Measurements from ENCODE around the gene PAGR1.

The PAGR1 gene

GRCh38 chr16:29814592-29814991, 1.4 kb upstream of the PAGR1 start:
- Histone ChIP-seq H3K4me3 (ENCODE audit: insufficient read depth, low read depth, low read length) (peak overlapping the region; percentile 90), H3K9me3 (ENCODE audit: control insufficient read depth, low read length) (no peaks in the 10 kb centered on the region), H3K4me1 (ENCODE audit: control insufficient read depth, insufficient read depth, low read length) (peaks cover 37% of the 10 kb centered on the region), H3K27ac (ENCODE audit: insufficient read depth, low read depth, low read length, poor library complexity, severe bottlenecking) (peak overlapping the region; percentile 44), H3K36me3 (ENCODE audit: control insufficient read depth, insufficient read depth, low read length) (peaks cover 15% of the 10 kb centered on the region), H3K27me3 (ENCODE audit: control insufficient read depth, insufficient read depth, low read length, poor library complexity, severe bottlenecking) (no peaks in the 10 kb centered on the region)
- WGBS, 2 experiments, result 32 to 47% methylated on average over 5 of the region's 5 CpGs

GRCh38 chr16:29815032-29815721, 775 bp upstream of the PAGR1 start:
- H3K4me1 ChIP-seq (ENCODE audit: control insufficient read depth, insufficient read depth, low read length), result peaks cover 32% of the 10 kb centered on the region
- H3K9me3 ChIP-seq (ENCODE audit: control insufficient read depth, low read length), result no peaks in the 10 kb centered on the region
- 3 to 4% methylated on average over 33 to 34 of the region's 39 CpGs for WGBS, 2 experiments
- H3K4me3 ChIP-seq (ENCODE audit: insufficient read depth, low read depth, low read length), result peak overlapping the region; percentile 90
- peaks cover 20% of the 10 kb centered on the region for H3K36me3 ChIP-seq (ENCODE audit: control insufficient read depth, insufficient read depth, low read length)
- peak overlapping the region; percentile 82 for H3K27ac ChIP-seq (ENCODE audit: insufficient read depth, low read depth, low read length, poor library complexity, severe bottlenecking)
- H3K27me3 ChIP-seq (ENCODE audit: control insufficient read depth, insufficient read depth, low read length, poor library complexity, severe bottlenecking), result no peaks in the 10 kb centered on the region

GRCh38 chr16:29816694-29817441, 916 bp downstream of the PAGR1 start:
- H3K4me3 ChIP-seq (ENCODE audit: insufficient read depth, low read depth, low read length), result peak overlapping the region; percentile 90

GRCh38 chr16:29818082-29818481, 2.1 kb downstream of the PAGR1 start:
- peaks cover 20% of the 10 kb centered on the region for H3K36me3 ChIP-seq (ENCODE audit: control insufficient read depth, insufficient read depth, low read length)
- no peak overlapping the region for H3K27ac ChIP-seq (ENCODE audit: insufficient read depth, low read depth, low read length, poor library complexity, severe bottlenecking)
- H3K27me3 ChIP-seq (ENCODE audit: control insufficient read depth, insufficient read depth, low read length, poor library complexity, severe bottlenecking), result no peaks in the 10 kb centered on the region
- 94 to 95% methylated on average over 4 of the region's 4 CpGs for WGBS, 2 experiments
- H3K4me1 ChIP-seq (ENCODE audit: control insufficient read depth, insufficient read depth, low read length), result peaks cover 20% of the 10 kb centered on the region
- H3K4me3 ChIP-seq (ENCODE audit: insufficient read depth, low read depth, low read length), result no peak overlapping the region
- H3K9me3 ChIP-seq (ENCODE audit: control insufficient read depth, low read length), result no peaks in the 10 kb centered on the region

More at GRCh38 chr16:29816694-29817441, 916 bp downstream of the PAGR1 start:
- H3K27ac ChIP-seq (ENCODE audit: insufficient read depth, low read depth, low read length, poor library complexity, severe bottlenecking), result peak overlapping the region; percentile 44
- WGBS, 2 experiments, result 2 to 5% methylated on average over 37 of the region's 37 CpGs
- H3K4me1 ChIP-seq (ENCODE audit: control insufficient read depth, insufficient read depth, low read length), result peaks cover 23% of the 10 kb centered on the region
- H3K36me3 ChIP-seq (ENCODE audit: control insufficient read depth, insufficient read depth, low read length), result peaks cover 20% of the 10 kb centered on the region
- no peaks in the 10 kb centered on the region for H3K9me3 ChIP-seq (ENCODE audit: control insufficient read depth, low read length)
- H3K27me3 ChIP-seq (ENCODE audit: control insufficient read depth, insufficient read depth, low read length, poor library complexity, severe bottlenecking), result no peaks in the 10 kb centered on the region

- no peak overlapping the region for H3K4me3 ChIP-seq (ENCODE audit: insufficient read depth, low read depth, low read length)
- H3K36me3 ChIP-seq (ENCODE audit: control insufficient read depth, insufficient read depth, low read length), result peaks cover 20% of the 10 kb centered on the region
- no peaks in the 10 kb centered on the region for H3K27me3 ChIP-seq (ENCODE audit: control insufficient read depth, insufficient read depth, low read length, poor library complexity, severe bottlenecking)
- whole genome bisulfite sequencing, 2 experiments, result 90 to 91% methylated on average over 15 of the region's 15 CpGs
- no peak overlapping the region for H3K27ac ChIP-seq (ENCODE audit: insufficient read depth, low read depth, low read length, poor library complexity, severe bottlenecking)
- H3K9me3 ChIP-seq (ENCODE audit: control insufficient read depth, low read length), result no peaks in the 10 kb centered on the region
- H3K4me1 ChIP-seq (ENCODE audit: control insufficient read depth, insufficient read depth, low read length), result peaks cover 9% of the 10 kb centered on the region
These were observed 3.6 kb downstream of the PAGR1 start for GRCh38 chr16:29819506-29819905.

GRCh38 chr16:29820271-29820701, 4.3 kb downstream of the PAGR1 start, which contains the start of gene MVP:
Gene MVP (plus strand): TSS chr16:29820462. CDS start chr16:29830550, 10,088 bp downstream.
- H3K27me3 ChIP-seq (ENCODE audit: control insufficient read depth, insufficient read depth, low read length, poor library complexity, severe bottlenecking), result no peaks in the 10 kb centered on the region
- peaks cover 20% of the 10 kb centered on the region for H3K36me3 ChIP-seq (ENCODE audit: control insufficient read depth, insufficient read depth, low read length)
- WGBS, 2 experiments, result 72 to 73% methylated on average over 4 of the region's 4 CpGs
- H3K4me3 ChIP-seq (ENCODE audit: insufficient read depth, low read depth, low read length), result no peak within 1 kb of the TSS
- no peak within 1 kb of the TSS for H3K27ac ChIP-seq (ENCODE audit: insufficient read depth, low read depth, low read length, poor library complexity, severe bottlenecking)
- H3K4me1 ChIP-seq (ENCODE audit: control insufficient read depth, insufficient read depth, low read length), result peaks cover 13% of the 10 kb centered on the region
- H3K9me3 ChIP-seq (ENCODE audit: control insufficient read depth, low read length), result no peaks in the 10 kb centered on the region

- Histone ChIP-seq H3K4me3 (ENCODE audit: insufficient read depth, low read depth, low read length) (no peak overlapping the region), H3K36me3 (ENCODE audit: control insufficient read depth, insufficient read depth, low read length) (peaks cover 20% of the 10 kb centered on the region), H3K4me1 (ENCODE audit: control insufficient read depth, insufficient read depth, low read length) (peaks cover 17% of the 10 kb centered on the region), H3K27ac (ENCODE audit: insufficient read depth, low read depth, low read length, poor library complexity, severe bottlenecking) (no peak overlapping the region), H3K27me3 (ENCODE audit: control insufficient read depth, insufficient read depth, low read length, poor library complexity, severe bottlenecking) (no peaks in the 10 kb centered on the region), H3K9me3 (ENCODE audit: control insufficient read depth, low read length) (no peaks in the 10 kb centered on the region)
- WGBS, 2 experiments, result 93 to 94% methylated on average over 11 of the region's 11 CpGs
These were observed 5.0 kb downstream of the PAGR1 start for GRCh38 chr16:29820730-29821642.

- Histone ChIP-seq H3K4me3 (ENCODE audit: insufficient read depth, low read depth, low read length) (no peak overlapping the region), H3K4me1 (ENCODE audit: control insufficient read depth, insufficient read depth, low read length) (peaks cover 17% of the 10 kb centered on the region)
- 92 to 93% methylated on average over 7 of the region's 7 CpGs for WGBS, 2 experiments
These were observed 5.7 kb downstream of the PAGR1 start for GRCh38 chr16:29821643-29822115.

GRCh38 chr16:29824589-29825144, 8.7 kb downstream of the PAGR1 start:
- peaks cover 8% of the 10 kb centered on the region for H3K4me1 ChIP-seq (ENCODE audit: control insufficient read depth, insufficient read depth, low read length)
- no peak overlapping the region for H3K27ac ChIP-seq (ENCODE audit: insufficient read depth, low read depth, low read length, poor library complexity, severe bottlenecking)
- H3K9me3 ChIP-seq (ENCODE audit: control insufficient read depth, low read length), result no peaks in the 10 kb centered on the region
- WGBS, 2 experiments, result 94 to 95% methylated on average over 7 of the region's 7 CpGs
- H3K27me3 ChIP-seq (ENCODE audit: control insufficient read depth, insufficient read depth, low read length, poor library complexity, severe bottlenecking), result no peaks in the 10 kb centered on the region
- peaks cover 5% of the 10 kb centered on the region for H3K36me3 ChIP-seq (ENCODE audit: control insufficient read depth, insufficient read depth, low read length)
- H3K4me3 ChIP-seq (ENCODE audit: insufficient read depth, low read depth, low read length), result no peak overlapping the region

More at GRCh38 chr16:29821643-29822115, 5.7 kb downstream of the PAGR1 start:
- H3K36me3 ChIP-seq (ENCODE audit: control insufficient read depth, insufficient read depth, low read length), result peaks cover 20% of the 10 kb centered on the region
- H3K27ac ChIP-seq (ENCODE audit: insufficient read depth, low read depth, low read length, poor library complexity, severe bottlenecking), result peak overlapping the region; percentile 6
- H3K9me3 ChIP-seq (ENCODE audit: control insufficient read depth, low read length), result no peaks in the 10 kb centered on the region
- H3K27me3 ChIP-seq (ENCODE audit: control insufficient read depth, insufficient read depth, low read length, poor library complexity, severe bottlenecking), result no peaks in the 10 kb centered on the region
